Fibroblast of pulmonary artery (primary cell): ENCODE measurements around the gene MSLN.

Experiments used
- DNase-seq: peaks from one replicate; pipeline ENCODE4 v3.0.0-alpha.2; 2010; ENCODE audit warnings: low read depth
- H3K4me3 ChIP-seq: replicated peaks from 2 replicates; pipeline ENCODE4 v1.5.1; 2011; ENCODE audit warnings: low read depth, mild to moderate bottlenecking, control low read depth, low read length, moderate library complexity
- TF ChIP-seq, protein P1 (sequence below): IDR thresholded peaks from 2 replicates; pipeline ENCODE4 v1.5.1; 2011; ENCODE audit warnings: mild to moderate bottlenecking, control low read depth, low read length, inconsistent platforms; ENCODE audit errors: missing control alignments

MSLN gene

DNA sequence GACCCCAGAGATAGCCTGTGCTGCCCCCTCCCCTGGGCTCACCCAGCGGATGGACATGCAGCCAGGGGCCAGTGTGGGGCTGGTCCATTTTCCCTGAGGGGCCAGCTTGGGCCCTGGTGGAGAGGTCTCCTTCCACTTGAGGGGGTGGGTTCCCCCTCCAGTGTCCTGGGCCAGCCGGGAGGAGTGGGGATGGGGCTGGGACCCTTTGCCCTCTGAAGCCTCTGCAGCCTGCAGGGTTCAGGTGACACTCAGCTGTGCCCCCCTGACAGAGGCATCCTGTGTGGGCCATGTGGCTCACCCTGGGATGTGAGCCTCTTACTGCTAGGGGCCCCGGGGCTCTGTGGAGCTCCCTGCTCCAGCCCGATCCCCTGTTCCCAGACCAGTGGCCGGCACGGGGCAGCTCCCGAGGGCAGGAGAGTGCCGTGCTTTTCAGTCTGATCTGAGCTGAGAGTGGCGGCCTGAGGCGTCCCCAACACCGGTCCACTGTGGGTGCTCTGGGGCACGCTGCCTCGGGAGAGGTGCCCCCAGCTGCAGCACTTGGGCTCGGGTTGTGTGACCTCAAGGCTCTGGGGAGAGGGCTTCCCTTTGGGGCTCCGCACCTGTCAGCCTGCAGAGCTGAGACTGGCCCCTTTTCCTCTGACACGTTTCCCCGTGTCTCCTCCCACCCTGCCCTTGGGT lies 40.4 kb downstream of the MSLN start:
- no peak overlapping the region for H3K4me3 ChIP-seq
- DNase-seq, result no peak
- TF ChIP-seq, protein P1, sequence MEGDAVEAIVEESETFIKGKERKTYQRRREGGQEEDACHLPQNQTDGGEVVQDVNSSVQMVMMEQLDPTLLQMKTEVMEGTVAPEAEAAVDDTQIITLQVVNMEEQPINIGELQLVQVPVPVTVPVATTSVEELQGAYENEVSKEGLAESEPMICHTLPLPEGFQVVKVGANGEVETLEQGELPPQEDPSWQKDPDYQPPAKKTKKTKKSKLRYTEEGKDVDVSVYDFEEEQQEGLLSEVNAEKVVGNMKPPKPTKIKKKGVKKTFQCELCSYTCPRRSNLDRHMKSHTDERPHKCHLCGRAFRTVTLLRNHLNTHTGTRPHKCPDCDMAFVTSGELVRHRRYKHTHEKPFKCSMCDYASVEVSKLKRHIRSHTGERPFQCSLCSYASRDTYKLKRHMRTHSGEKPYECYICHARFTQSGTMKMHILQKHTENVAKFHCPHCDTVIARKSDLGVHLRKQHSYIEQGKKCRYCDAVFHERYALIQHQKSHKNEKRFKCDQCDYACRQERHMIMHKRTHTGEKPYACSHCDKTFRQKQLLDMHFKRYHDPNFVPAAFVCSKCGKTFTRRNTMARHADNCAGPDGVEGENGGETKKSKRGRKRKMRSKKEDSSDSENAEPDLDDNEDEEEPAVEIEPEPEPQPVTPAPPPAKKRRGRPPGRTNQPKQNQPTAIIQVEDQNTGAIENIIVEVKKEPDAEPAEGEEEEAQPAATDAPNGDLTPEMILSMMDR, result no peak

DNA sequence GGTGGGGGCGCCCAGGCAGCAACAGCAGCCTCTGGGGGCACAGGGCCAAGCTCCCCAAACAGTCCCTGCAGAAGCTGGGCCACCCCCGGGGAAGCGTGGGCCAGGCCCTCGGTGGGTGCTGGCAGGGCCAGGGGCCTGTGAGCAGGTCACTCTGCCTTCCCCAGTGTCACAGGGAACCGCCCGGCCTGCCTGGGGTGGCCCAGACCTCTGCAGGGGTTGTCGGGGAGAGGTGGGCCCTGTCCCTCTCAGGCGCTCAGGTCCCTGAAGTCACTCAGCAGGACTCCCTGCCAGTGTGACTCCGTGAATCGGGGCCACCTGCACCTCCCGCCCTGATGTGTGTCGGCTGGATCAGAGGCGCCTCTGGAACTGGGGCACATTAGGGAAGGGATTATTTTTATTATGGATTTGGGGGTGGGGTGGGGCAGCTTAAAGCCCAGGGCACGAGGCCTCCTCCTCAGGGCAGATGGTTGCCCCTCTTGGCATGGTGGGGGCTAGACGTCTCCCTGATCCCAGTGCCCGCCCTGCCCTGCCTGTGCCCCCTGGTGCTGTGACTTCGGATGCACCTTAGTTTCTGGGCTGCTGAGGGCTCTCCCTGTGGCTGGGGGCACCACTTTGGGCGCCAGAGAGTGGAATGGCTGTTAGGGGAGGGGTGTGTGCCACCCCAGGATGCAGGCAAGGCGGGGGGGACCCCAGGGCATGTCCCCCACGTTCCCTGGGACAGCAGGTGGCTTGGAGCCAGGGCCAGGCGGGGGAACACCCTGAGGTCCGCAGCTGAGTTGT lies 41.2 kb downstream of the MSLN start:
- no peak for DNase-seq
- H3K4me3 ChIP-seq, result no peak overlapping the region
- TF ChIP-seq, protein P1, result no peak

DNA sequence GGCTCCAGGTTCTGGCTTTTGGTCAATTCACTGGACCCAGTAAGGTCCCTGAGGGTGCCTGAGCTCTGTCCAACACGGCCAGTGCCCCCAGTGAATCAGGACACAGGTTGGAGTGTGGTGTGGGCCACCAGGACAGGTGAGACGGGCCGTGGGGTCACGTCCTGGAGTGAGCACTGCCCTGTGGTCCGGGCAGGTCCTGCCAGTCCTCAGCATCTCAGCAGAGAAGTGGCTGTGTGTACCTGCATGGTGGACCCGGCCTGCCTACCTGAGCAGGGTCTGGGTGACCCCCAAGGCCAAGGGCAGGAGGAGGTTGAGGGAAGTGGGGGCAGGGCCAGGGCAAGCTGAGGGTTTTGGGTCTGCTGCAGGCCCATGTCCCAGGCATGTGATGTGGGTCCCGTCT lies 41.9 kb downstream of the MSLN start:
- DNase-seq, result no peak

DNA sequence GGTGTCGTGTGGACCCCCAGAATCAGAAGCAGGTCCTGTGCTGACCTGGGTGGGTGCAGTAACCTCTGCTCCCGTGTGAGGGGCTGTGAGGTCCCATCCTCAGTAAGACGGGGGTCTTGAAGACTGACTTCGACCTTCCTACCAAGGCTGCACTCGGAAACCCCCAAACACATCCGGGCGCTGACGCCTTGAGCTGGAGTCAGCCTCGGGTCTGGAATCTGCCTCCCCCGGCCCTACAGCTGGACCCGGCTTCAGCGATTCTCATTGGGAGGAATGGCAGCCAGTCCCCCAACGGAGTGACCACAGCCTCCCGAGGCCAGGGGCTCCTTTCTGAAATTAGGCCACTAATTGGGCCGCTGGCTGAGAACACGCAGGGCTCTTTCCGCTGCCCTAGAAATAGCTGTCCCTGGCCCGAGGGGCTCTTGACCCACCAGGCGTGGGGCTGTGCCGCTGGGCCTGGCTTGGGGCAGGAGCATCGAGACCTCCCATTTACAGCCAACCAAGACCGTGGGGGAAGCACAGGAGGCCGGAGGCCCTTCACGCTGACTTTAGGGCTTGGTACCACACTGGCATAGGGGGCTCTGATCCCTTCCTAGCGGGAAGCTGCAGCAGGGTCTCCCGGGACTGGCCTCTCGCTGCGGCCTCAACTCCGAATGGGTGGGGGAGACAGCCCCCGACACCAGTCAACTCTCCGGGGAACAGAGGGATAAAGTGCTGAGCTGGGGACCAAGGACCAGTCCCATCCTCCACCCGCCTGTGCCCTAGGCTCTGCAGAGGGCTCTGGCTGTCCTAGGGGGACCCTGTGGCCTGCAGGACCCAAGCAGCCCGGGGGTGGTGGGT lies 42.6 kb downstream of the MSLN start:
- no peak overlapping the region for H3K4me3 ChIP-seq
- DNase-seq, result no peak
- TF ChIP-seq, protein P1, result no peak

More for the DNA sequence above, 41.9 kb downstream of the MSLN start:
- no peak overlapping the region for H3K4me3 ChIP-seq
- TF ChIP-seq, protein P1, result no peak

DNA sequence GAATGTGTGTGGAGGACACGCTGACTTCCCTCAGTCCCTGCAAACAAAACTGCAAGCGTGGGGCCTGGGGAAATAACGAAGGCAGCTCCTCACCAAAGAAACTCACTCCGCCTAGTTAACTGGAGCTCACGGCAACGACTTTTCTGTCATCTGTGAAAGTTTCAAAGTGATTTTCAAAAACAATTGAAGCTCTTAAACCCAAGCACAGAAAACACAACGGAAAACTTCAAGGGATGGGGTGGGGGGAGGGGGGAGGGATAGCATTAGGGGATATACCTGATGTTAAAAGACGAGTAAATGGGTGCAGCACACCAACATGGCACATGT lies 43.2 kb downstream of the MSLN start:
- TF ChIP-seq, protein P1, result no peak
- no peak for DNase-seq
- H3K4me3 ChIP-seq, result no peak overlapping the region

DNA sequence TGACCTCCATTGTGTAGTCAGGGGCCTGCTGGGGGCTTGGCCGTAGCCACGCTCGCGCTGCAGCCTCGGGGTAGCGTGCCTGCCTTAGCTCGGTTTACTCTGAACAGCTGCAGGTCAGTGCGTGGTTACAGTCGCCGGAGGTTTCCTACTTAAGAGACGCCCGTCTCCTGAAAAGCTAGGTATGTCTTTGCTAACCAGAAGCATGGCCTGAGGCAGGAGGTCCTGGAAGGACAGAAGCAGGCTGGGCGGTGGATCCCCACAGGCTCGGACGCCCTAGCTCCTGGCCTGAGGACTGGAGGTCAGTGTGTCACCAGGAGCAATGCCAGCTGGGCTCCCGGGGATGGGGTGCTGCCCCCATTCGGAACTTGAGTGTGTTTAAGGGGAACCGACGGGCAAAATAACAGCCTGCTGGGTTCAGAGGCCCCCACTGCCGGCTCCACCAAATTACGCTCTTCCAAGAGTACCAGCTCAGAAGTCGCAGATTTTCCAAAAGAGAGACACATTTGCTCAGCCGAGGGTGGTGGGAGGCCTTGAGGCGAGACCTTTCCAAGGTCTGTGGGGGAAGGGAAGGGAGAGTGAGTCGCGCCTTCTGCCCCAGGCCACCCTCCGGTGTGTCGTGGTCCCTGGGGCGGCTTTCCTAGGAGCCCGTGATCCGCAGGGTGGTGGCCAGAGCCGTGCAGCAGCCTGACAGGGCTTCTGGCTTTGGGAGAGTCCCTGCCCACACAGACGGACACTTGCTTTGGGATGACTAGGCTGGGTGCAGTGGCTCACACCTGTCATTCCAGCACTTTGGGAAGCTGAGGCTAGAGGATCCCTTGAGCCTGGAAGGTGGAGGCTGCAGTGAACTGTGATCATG lies 43.9 kb downstream of the MSLN start:
- no peak for DNase-seq
- H3K4me3 ChIP-seq, result no peak overlapping the region
- TF ChIP-seq, protein P1, result no peak
